HG03469 (cell line): ENCODE measurements around the gene RHOT2.

Experiments used
- ATAC-seq: cut with Tn5 transposase; IDR thresholded peaks from one replicate; pipeline ENCODE4 v1.9.1; 2021; ENCODE audit warnings: mild to moderate bottlenecking, moderate library complexity, moderate number of reproducible peaks; ENCODE audit not compliant: unreplicated experiment

The RHOT2 gene

GRCh38 chr16:632486-633335 is 35.2 kb upstream of the RHOT2 start:
- ATAC-seq = no peak

GRCh38 chr16:633336-634050 is 34.4 kb upstream of the RHOT2 start:
- ATAC-seq = no peak

GRCh38 chr16:634051-634670 is 33.8 kb upstream of the RHOT2 start:
- ATAC-seq = no peak

GRCh38 chr16:634996-635395 is 32.9 kb upstream of the RHOT2 start:
- no peak for ATAC-seq

- no peak for ATAC-seq
Observed at GRCh38 chr16:635573-636205, 32.2 kb upstream of the RHOT2 start.

GRCh38 chr16:636206-637080 is 31.5 kb upstream of the RHOT2 start, which contains the start of gene METTL26:
METTL26 (minus strand) TSS chr16:636305; CDS start chr16:636290, 15 bp downstream.
- peak; percentile 45 for ATAC-seq

- no peak for ATAC-seq
Observed at GRCh38 chr16:637081-638018, 30.6 kb upstream of the RHOT2 start.

- no peak for ATAC-seq
Observed at GRCh38 chr16:638034-638543, 29.8 kb upstream of the RHOT2 start.

GRCh38 chr16:638836-639235 is 29.1 kb upstream of the RHOT2 start:
- ATAC-seq = no peak

- no peak for ATAC-seq
Observed at GRCh38 chr16:640614-641013, 27.3 kb upstream of the RHOT2 start.

- peak; percentile 32 for ATAC-seq
Observed at GRCh38 chr16:641326-642188, 26.4 kb upstream of the RHOT2 start, which contains the start of gene MCRIP2. MCRIP2 (plus strand) TSS chr16:641828; CDS start chr16:641992, 164 bp downstream.

GRCh38 chr16:642189-643049 is 25.5 kb upstream of the RHOT2 start:
- peak; percentile 22 for ATAC-seq

GRCh38 chr16:643050-643368 is 24.9 kb upstream of the RHOT2 start:
- ATAC-seq = no peak

GRCh38 chr16:644556-644955 is 23.4 kb upstream of the RHOT2 start:
- ATAC-seq = no peak

- ATAC-seq = no peak
Observed at GRCh38 chr16:645852-646678, 21.9 kb upstream of the RHOT2 start.

GRCh38 chr16:646679-647172 is 21.2 kb upstream of the RHOT2 start:
- no peak for ATAC-seq
